Measurements from ENCODE around the gene UBE2Q1.
"Not testable (repeated sequence)": the region's sequence is repeated elsewhere in the genome, so short reads cannot be mapped to it uniquely, and the experiment has no call there.

The UBE2Q1 gene

DNA sequence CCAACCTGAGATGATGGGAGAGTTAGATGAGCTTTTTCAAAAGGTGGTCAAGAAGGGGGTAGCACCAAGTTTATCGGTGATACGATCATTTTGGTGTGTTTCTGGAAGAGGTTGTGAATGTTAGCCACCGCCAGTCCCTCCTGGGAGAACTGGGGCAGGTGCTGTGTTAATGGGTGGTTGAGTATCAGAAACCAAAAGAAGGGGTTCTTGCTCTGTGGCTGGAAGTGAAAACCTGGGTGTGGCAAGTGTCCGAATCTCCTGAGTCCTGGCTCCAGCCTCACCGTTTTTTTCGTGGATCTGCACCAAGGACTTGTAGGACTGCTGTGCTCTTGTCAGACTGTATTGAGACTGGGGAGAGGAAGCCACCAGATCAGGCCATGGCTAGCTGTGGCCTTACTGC, 7.8 kb downstream of the UBE2Q1 start:
- DNase-seq (ENCODE audit: low spot score), result no peak

- DNase-seq (ENCODE audit: low spot score), result no peak
Measured at GRCh38 chr1:154550070-154550469, 8.4 kb downstream of the UBE2Q1 start.

- DNase-seq (ENCODE audit: low spot score), result no peak
Measured at GRCh38 chr1:154549202-154549770, 9.2 kb downstream of the UBE2Q1 start.

DNA sequence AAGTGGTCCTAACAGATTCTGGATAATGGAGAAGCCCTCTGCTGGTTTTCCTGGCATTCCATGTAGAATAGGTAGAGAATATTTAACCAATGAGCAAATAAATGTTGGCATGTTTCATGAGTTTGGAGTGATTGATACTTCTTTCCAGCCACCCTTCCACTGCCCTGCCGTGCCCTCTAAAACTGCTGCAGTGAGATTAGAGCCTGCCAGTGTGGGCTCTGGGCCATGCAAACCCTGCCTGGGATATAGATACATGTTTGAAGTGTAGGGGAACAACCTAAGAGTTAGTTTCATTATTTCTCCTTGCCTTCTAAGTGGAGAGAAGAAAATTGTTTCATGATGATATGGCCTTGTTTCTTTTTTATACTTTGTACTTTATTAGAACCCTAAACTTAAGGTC, 10.4 kb downstream of the UBE2Q1 start:
- no peak for DNase-seq (ENCODE audit: low spot score)

DNA sequence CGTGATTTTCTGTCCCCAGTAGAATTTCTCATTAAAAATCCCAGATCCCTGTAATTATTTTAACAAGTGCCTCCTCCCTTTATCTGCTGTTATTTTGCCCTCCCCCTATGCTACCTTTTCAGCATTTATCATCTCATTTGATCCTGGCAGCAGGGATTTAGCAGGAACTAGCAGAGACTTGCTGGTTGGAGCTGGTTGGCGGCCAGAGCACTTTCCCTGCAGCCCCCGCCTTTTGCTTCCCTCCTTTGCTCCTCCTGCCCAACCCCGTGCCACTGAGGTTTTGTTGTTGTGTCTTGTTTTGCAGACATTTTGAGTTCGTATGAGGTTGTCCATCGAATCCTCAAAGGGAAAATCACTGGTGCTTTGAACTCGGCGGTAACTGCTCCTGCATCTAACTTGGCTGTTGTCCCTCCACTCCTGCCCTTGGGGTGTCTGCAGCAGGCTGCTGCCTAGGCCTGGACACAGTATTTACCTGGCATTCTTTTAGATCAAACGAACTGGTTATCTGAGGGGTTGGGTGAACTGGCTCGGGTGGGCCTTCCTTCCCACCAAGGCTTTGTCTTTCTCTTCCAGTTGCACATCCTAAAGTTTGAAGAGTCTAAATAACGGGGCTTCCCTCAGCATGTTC, 11.2 kb downstream of the UBE2Q1 start:
- no peak for DNase-seq (ENCODE audit: low spot score)

GRCh38 chr1:154546264-154547063, 12.0 kb downstream of the UBE2Q1 start:
- DNase-seq (ENCODE audit: low spot score), result peak; percentile 77

- no peak for DNase-seq (ENCODE audit: low spot score)
Measured at GRCh38 chr1:154541231-154541630, 17.2 kb downstream of the UBE2Q1 start.

DNA sequence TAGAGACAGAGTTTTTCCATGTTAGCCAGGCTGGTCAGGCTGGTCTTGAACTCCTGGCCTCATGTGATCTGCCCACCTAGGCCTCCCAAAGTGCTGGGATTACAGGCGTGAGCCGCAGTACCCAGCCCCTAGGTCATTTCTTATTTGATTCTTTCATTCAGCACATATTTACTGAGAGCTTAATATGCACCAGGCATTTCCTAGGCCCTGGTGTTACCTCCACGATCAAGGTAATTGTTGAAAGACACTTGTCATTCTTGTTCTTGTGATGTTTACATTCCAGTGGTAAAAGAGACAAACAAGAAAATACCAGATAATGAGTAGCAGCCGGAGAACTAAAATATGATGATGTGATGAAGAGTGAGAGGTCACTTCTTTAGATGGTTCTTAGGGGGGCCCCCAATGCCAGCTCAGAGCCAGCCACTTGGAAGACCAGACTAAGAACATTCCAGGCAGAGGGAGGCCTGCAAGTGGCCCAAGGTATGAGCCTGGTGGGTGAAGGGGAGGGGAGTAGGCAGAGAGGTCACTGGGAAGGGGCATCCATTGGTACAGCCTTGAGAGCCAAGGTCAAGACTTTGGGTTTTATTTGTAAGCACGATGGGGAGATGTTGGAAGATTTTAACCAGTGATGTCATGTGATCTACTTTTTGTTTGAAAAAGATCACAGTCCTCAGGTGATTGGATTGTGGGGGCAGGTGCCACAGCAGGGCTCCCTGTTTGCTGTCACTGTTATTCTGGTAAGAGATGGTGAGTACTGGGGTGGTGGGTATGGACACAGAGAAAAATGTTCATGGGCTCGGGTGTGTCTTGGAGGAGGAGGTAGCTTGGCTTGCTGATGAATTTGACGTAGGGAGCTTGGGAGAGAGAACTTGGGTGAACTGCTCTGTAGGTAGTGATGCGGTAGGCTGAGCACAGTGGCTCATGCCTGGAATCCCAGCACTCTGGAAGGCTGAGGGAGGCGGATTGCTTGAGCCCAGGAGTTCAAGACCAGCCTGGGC, 18.7 kb downstream of the UBE2Q1 start:
- no peak for DNase-seq (ENCODE audit: low spot score)

DNA sequence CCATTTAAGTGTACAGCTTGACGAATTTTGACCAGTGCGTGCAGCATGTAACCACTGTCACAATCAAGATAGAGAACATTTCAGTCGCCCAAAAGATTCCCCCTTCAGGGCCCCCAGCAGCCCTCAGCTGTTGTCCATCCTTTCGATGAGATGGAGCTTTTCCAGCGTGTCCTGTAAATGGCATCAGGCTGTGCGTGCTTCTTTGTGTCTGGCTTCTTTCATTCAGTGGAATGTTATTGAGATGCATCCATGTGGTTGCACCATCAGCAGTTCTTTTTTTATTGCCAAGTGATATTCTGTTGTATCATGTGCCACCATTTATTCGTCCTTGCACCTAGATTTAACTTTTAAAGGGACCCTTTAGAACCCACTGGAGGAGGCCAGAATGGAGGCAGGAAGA, 21.9 kb downstream of the UBE2Q1 start:
- no peak for DNase-seq (ENCODE audit: low spot score)

GRCh38 chr1:154533952-154534844, 24.3 kb downstream of the UBE2Q1 start:
- DNase-seq (ENCODE audit: low spot score), result peak; percentile 23

DNA sequence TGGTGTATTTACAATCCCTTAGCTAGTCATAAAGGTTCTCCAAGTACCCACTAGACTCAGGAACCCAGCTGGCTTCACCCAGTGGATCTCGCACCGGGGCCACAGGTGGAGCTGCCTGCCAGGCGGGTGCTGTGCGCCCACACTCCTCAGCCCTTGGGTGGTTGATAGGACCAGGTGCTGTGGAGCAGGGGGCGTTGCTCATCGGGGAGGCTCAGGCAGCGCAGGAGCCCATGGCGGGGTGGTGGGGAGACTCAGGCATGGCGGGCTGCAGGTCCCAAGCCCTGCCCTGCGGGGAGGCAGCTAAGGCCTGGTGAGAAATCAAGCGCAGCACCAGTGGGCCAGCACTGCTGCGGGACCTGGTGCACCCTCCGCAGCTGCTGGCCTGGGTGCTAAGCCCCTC, 26.5 kb downstream of the UBE2Q1 start:
- DNase-seq (ENCODE audit: low spot score), result not testable (repeated sequence)

- DNase-seq (ENCODE audit: low spot score), result no peak
Measured at GRCh38 chr1:154529308-154529707, 29.2 kb downstream of the UBE2Q1 start.

DNA sequence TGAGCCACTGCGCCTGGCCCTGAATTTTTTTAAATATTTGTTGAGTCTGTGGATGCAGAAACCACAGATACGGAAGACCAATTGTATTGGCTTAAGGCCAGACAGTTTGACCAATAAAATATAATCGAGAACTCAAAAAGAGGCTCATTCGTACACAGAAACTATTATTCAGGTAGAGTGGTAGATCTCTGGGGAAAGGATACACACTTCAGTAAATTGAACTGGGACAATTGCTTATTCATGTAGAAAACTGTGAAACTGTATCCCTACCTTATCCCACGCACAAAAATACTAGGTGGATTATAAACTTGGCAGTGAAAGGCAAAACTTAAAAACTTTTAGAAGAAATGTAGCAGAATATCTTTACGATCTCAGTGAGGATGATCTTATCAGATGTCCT, 31.3 kb downstream of the UBE2Q1 start:
- DNase-seq (ENCODE audit: low spot score), result no peak

DNA sequence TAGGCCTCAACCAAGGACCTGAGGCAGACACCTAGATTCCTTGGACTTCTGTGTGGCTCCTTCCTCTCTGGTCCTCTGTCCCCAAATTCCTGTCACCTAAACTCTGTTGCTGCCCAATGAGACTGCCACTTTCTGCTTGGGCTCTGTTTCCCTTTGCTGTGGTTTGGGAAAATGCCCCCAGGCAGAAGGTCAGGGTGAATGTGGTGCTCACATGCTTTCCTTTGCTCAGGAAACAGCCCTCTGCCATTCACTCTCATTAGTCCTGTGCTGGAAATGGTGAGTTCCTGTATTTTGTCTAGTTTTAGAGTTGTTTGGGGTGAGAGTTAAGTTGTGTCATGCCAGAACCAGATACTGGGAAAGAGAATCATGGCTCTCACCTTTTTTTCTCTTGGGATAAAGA, 33.6 kb downstream of the UBE2Q1 start:
- DNase-seq (ENCODE audit: low spot score), result no peak

GRCh38 chr1:154521695-154522094, 36.8 kb downstream of the UBE2Q1 start:
- DNase-seq (ENCODE audit: low spot score), result no peak

DNA sequence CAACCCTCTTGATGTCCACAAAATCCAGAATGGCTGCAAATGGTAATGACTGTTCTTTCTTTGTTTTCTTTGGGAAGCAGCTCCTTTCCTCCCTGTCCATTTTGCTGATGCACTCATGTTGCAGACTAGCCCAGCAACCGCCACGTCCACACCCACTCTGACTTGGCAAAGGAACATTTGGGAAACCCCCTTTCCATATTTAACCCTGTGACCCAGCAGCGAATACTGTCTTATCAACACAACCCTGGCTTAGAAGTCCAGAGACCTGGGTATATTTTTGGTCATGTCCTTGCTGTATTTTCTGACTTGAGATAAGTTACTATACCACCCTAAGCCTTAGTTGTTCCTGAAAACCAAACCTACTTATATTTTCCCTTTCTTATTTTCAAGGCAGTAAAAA, 38.1 kb downstream of the UBE2Q1 start:
- DNase-seq (ENCODE audit: low spot score), result no peak

GRCh38 chr1:154519591-154519991, 38.9 kb downstream of the UBE2Q1 start:
- no peak for DNase-seq (ENCODE audit: low spot score)

DNA sequence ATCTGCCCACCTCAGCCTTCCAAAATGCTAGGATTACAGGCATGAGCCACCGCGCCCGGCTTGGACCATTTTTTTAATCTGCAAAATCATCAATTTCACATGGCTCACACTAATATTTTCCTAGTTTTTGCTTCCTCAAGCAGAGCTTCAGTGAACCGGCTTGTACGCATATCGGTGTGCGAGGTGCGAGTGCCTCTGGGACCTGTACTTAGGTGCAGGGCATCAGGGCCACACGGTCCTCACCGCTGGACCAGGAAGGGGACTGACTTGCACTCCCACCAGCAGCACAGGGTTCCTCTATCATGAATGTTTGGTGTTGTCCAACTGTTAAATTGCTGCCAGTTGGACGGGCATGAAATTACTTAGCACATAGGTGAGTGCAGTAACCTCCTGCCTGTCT, 40.8 kb downstream of the UBE2Q1 start:
- DNase-seq (ENCODE audit: low spot score), result no peak

DNA sequence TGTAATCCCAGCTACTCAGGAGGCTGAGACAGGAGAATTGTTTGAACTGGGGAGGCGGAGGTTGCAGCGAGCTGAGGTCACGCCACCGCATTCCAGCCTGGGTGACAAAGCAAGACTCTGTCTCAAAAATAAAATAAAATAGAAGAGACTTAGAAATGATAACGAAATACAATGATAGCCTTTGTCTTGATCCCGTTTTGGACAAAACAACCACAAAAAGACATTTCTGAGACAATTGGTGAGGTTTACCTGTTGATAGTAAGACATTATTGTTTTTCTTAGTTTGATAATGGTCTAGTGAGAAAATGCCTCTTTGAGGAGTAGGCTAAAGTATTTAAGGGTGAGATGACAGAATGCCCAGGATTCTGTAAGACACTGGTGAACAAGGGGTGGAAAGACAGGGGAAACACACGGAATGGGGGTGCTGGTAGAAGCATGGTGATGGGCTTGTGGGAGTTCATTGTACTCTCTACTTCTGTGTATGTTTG, 44.4 kb downstream of the UBE2Q1 start:
- no peak for DNase-seq (ENCODE audit: low spot score)

DNA sequence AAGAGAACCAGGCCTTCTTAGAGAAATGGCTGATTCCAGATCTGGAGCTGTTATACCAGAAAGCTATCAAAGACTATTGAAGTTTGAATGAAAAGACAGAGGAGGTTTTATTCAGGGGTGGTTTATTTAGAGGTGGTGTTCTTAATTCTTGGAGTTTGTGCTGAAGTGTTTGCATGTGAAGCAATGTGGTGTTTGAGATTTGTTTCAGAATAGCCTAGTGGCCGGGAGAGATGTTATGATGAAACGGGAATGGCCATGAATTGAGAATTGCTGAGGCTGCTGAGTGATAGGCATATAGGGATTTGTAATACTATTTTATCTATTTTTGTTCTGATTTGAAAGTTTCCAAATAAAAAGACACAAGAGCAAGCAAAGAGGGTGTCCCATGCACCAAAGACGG, 45.7 kb downstream of the UBE2Q1 start:
- DNase-seq (ENCODE audit: low spot score), result no peak

DNA sequence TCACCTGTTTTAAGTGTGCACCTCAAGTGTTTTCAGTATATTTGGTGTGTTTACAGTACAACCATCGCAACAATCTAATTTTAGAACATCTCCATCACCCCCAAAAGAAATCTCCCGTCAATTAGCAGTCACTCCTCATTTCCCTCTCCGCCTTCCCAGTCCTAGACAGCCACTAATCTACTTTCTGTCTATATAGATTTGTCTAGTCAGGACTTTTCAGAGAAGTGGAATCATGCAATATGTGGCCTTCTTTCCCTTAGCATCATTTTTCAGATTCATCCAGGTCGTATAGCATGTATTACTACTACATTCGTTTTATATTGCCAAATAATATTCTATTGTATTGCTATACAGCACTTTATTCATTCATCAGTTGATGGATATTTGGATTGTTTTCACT, 54.6 kb downstream of the UBE2Q1 start:
- DNase-seq (ENCODE audit: low spot score), result no peak
